HUES48 (cell line): ENCODE results near the gene BIRC5.

ENCODE experiments used
- H3K27ac ChIP-seq: one replicate; pipeline ENCODE4 v1.7.0; 2013; ENCODE audit warnings: low read depth, low read length, inconsistent platforms
- H3K27me3 ChIP-seq: 2 replicates; pipeline ENCODE4 v1.6.1; 2013; ENCODE audit warnings: mild to moderate bottlenecking, low read length; ENCODE audit not compliant: control insufficient read depth, insufficient read depth
- H3K36me3 ChIP-seq: 2 replicates; pipeline ENCODE4 v1.6.1; 2013; ENCODE audit warnings: low read length; ENCODE audit not compliant: control insufficient read depth, insufficient read depth
- H3K4me1 ChIP-seq: 2 replicates; pipeline ENCODE4 v1.6.1; 2013; ENCODE audit warnings: mild to moderate bottlenecking, low read length; ENCODE audit not compliant: control insufficient read depth, insufficient read depth
- H3K4me3 ChIP-seq: 2 replicates; pipeline ENCODE4 v1.5.1; 2013; ENCODE audit warnings: mild to moderate bottlenecking, low read depth, low read length
- H3K9ac ChIP-seq: 2 replicates; pipeline ENCODE4 v1.6.1; 2013; ENCODE audit warnings: mild to moderate bottlenecking, low read depth, low read length, moderate library complexity
- H3K9me3 ChIP-seq: 2 replicates; pipeline ENCODE4 v1.6.1; 2013; ENCODE audit warnings: low read length; ENCODE audit not compliant: control insufficient read depth, insufficient read depth

BIRC5 gene

GRCh38 chr17:78255029-78255656, 41.1 kb downstream of the BIRC5 start:
- Histone ChIP-seq H3K9me3 (no peaks in the 10 kb centered on the region), H3K9ac (no peak overlapping the region), H3K4me3 (no peak overlapping the region), H3K27me3 (no peaks in the 10 kb centered on the region), H3K27ac (no peak overlapping the region), H3K4me1 (peaks cover 17% of the 10 kb centered on the region), H3K36me3 (no peaks in the 10 kb centered on the region)

GRCh38 chr17:78255953-78256706, 42.1 kb downstream of the BIRC5 start:
- peak overlapping the region; percentile 35 for H3K27ac ChIP-seq
- no peak overlapping the region for H3K4me3 ChIP-seq

GRCh38 chr17:78256707-78257591, 42.9 kb downstream of the BIRC5 start:
- Histone ChIP-seq H3K4me3 (no peak overlapping the region), H3K9ac (no peak overlapping the region), H3K4me1 (peaks cover 10% of the 10 kb centered on the region), H3K27ac (peak overlapping the region; percentile 1), H3K36me3 (no peaks in the 10 kb centered on the region), H3K9me3 (no peaks in the 10 kb centered on the region), H3K27me3 (no peaks in the 10 kb centered on the region)

More at GRCh38 chr17:78255953-78256706, 42.1 kb downstream of the BIRC5 start:
- Histone ChIP-seq H3K36me3 (no peaks in the 10 kb centered on the region), H3K9me3 (no peaks in the 10 kb centered on the region), H3K27me3 (no peaks in the 10 kb centered on the region), H3K9ac (no peak overlapping the region), H3K4me1 (peaks cover 13% of the 10 kb centered on the region)

- Histone ChIP-seq H3K27ac (peak overlapping the region; percentile 51), H3K4me1 (peaks cover 10% of the 10 kb centered on the region)
Observed at GRCh38 chr17:78257810-78258322, 43.8 kb downstream of the BIRC5 start.

GRCh38 chr17:78258323-78259191, 44.5 kb downstream of the BIRC5 start:
- no peak overlapping the region for H3K9ac ChIP-seq
- no peaks in the 10 kb centered on the region for H3K36me3 ChIP-seq
- peaks cover 13% of the 10 kb centered on the region for H3K4me1 ChIP-seq
- no peak overlapping the region for H3K4me3 ChIP-seq
- no peaks in the 10 kb centered on the region for H3K9me3 ChIP-seq
- peak overlapping the region; percentile 51 for H3K27ac ChIP-seq
- H3K27me3 ChIP-seq: no peaks in the 10 kb centered on the region

More at GRCh38 chr17:78257810-78258322, 43.8 kb downstream of the BIRC5 start:
- H3K9me3 ChIP-seq: no peaks in the 10 kb centered on the region
- H3K9ac ChIP-seq: no peak overlapping the region
- no peak overlapping the region for H3K4me3 ChIP-seq
- no peaks in the 10 kb centered on the region for H3K36me3 ChIP-seq
- no peaks in the 10 kb centered on the region for H3K27me3 ChIP-seq

- Histone ChIP-seq H3K4me1 (peaks cover 15% of the 10 kb centered on the region), H3K27me3 (no peaks in the 10 kb centered on the region)
Observed at GRCh38 chr17:78259192-78259554, 45.1 kb downstream of the BIRC5 start.

GRCh38 chr17:78263063-78263735, 49.1 kb downstream of the BIRC5 start:
- no peak overlapping the region for H3K27ac ChIP-seq
- H3K27me3 ChIP-seq: no peaks in the 10 kb centered on the region
- H3K36me3 ChIP-seq: no peaks in the 10 kb centered on the region
- H3K4me3 ChIP-seq: no peak overlapping the region
- peaks cover 30% of the 10 kb centered on the region for H3K4me1 ChIP-seq
- H3K9me3 ChIP-seq: no peaks in the 10 kb centered on the region
- H3K9ac ChIP-seq: no peak overlapping the region

More at GRCh38 chr17:78259192-78259554, 45.1 kb downstream of the BIRC5 start:
- H3K36me3 ChIP-seq: no peaks in the 10 kb centered on the region
- H3K4me3 ChIP-seq: no peak overlapping the region
- H3K9ac ChIP-seq: no peak overlapping the region
- no peaks in the 10 kb centered on the region for H3K9me3 ChIP-seq
- H3K27ac ChIP-seq: no peak overlapping the region

GRCh38 chr17:78263736-78264340, 49.8 kb downstream of the BIRC5 start:
- Histone ChIP-seq H3K36me3 (no peaks in the 10 kb centered on the region), H3K9me3 (no peaks in the 10 kb centered on the region), H3K4me3 (no peak overlapping the region), H3K4me1 (peaks cover 32% of the 10 kb centered on the region), H3K27me3 (no peaks in the 10 kb centered on the region), H3K9ac (no peak overlapping the region), H3K27ac (no peak overlapping the region)

GRCh38 chr17:78264590-78264989, 50.5 kb downstream of the BIRC5 start:
- H3K27ac ChIP-seq: no peak overlapping the region

More at GRCh38 chr17:78264590-78264989, 50.5 kb downstream of the BIRC5 start:
- Histone ChIP-seq H3K9me3 (no peaks in the 10 kb centered on the region), H3K27me3 (0 out of 2 replicates have a peak, but pooled peaks cover 3% of the 10 kb centered on the region), H3K4me3 (no peak overlapping the region), H3K4me1 (peaks cover 40% of the 10 kb centered on the region), H3K36me3 (no peaks in the 10 kb centered on the region), H3K9ac (no peak overlapping the region)
